ENCODE measurements around the gene CENPP. TPM values are rescaled to one million over a fixed set of nuclear protein-coding genes. Genes with fewer than 3 reads are reported as not detected.

Gene CENPP
- total RNA-seq, 1 donor from 2014 or later: 27.2 TPM

- intact Hi-C loops (cut with micrococcal nuclease): no loop called here
Measured at GRCh38 chr9:92501671-92502393, 176.1 kb downstream of the CENPP start.

DNA sequence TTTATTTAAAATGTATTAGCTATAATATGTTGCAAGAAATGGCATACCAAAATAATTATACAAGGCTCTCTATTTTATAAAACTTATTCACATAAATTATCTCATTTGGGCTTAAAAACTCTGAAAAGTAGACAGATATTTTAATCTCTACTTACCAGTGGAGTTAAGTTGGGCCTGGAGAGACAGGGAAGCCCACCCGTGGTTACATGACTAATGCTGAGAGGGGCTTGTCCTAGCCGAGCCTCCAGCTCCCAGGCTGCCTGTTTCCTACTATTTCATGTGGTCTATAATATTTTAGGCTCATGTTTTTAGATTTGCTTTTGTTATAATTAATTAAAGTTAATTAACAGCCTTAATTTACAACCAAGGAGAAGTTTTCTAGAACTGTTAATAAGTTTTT lies 177.4 kb downstream of the CENPP start:
- intact Hi-C loops (cut with micrococcal nuclease): no loop called here

DNA sequence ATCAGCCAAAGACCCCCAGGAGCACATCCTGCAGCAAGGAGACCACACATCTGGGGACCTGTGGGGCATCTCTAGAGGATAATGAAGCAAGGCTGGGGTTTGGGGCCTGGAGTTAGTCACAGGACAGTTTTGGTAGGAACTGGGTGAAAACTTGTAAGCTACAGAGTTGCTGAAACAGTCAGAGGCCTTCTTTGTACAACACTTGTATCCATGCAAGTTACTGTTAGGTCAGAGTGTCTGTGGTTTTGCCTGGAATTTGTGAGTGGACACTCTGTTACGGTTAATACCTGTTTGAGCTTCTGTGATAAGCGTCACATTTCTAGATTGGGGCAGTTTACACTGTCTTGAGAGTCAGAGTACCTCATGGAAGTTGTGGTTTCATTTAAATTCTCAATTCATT lies 179.1 kb downstream of the CENPP start:
- intact Hi-C loops (cut with micrococcal nuclease): no loop called here

DNA sequence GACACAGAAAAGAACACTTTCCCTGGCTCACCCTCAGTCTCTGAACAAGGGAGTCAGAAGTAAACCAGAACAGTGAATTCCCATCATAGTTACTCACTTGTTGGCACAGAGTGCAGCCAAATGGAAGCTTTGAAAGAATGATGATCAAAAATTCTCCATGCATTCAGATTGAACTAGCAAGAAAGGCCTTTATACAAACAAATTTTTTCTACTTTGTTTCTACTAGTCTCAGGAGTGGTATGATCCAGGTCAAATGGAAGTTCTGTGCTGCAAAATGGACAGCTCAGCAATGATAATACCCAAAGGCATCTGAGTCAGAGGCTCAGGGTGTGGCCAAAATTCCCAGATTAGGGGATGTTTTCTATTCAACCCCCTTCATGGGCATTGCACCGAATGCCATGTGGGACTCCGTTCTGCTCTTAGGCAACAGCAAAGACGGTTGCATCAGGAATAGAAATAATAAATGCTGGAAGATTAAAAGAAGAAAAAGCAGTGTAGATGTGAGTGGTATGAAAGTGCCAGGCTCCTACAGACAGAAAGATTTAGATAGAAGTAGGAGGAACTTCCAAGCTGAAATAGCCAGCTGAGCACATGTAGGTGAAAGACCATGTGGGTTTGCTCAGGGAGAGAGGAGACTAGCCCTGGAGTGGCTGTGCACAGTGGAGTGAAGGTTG lies 180.6 kb downstream of the CENPP start:
- intact Hi-C loops (cut with micrococcal nuclease): no loop called here

- intact Hi-C loops (cut with micrococcal nuclease): no loop called here
Measured at GRCh38 chr9:92507005-92507404, 181.3 kb downstream of the CENPP start.

DNA sequence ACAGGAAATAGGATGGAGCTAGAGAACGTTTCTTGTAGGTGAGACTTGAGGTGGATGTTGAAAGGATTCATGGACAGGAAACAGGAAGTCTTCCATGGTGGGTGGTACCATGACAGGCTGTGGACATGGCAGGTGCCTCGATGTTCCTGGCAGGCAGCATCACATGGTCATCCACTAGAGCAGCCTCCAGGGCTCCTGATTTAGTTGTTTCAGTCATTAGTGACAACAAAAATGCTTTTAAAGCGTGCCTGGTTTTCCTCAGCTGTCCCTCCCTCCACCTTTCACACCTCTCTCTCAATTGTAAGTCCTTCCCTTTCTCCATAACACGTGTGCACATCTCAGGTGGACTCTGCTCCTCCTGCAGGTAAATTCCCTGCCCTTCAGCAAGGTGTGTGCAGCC lies 181.7 kb downstream of the CENPP start:
- intact Hi-C loops (cut with micrococcal nuclease): no loop called here

DNA sequence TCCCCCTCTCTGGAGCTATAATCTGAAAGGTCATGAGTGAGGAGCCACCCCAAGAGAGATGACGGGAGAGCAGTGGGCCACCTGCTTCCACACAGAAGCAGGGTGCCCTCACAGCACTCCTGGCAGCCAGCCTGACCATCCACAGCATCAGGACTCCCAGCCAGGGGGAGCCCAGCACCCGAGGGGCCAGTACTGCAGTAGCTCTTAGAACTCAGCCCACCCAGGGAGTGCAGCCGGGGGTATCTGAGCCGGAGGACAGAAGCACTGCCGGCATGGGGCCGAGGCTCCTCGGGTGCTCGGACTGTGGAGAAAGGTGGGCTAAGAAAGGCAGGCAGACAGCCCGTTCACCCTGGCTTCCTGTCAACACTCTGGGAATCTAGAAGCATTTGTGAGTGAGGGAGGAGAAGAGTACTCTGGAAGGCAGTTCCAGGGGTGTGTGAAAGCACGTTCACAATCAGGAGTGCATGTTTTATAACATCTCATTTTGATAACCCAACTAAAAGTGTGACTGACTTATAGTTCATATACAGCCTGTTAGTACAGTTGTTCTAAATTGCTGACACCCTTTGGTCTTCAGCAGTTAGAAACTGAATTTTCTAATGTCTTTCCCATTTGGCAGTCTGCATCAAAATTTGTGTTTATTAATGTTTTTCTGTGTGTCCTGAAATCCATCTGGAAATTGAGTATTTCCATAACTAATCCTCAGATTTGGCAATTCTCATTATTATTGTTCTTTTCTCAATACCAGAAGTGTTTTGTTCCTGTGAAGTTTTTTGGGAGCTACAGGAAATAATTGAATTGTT lies 182.5 kb downstream of the CENPP start:
- intact Hi-C loops (cut with micrococcal nuclease): no loop called here

- intact Hi-C loops (cut with micrococcal nuclease): no loop called here
Measured at GRCh38 chr9:92509050-92509449, 183.3 kb downstream of the CENPP start.

DNA sequence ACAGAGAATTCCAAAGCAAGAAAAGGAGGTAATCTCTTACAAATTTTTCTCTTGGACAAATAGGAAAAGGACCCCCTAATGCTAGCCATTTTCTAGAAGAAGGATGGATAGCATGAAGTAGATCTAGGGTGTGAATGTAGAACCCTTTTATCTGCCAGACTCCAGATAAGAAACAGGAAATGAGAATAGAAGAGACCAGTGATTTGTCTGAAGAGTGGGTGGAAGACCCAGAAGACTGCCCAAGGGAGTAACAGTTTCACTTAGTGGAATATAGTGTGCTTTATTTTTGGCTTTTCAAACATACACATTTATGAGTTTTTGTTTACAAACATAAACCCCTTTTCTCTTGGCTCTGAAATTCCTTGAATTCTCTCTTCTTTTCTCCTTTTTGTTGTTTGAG lies 185.0 kb downstream of the CENPP start:
- intact Hi-C loops (cut with micrococcal nuclease): no loop called here

GRCh38 chr9:92512622-92513021 lies 186.9 kb downstream of the CENPP start:
- intact Hi-C loops (cut with micrococcal nuclease): no loop called here

DNA sequence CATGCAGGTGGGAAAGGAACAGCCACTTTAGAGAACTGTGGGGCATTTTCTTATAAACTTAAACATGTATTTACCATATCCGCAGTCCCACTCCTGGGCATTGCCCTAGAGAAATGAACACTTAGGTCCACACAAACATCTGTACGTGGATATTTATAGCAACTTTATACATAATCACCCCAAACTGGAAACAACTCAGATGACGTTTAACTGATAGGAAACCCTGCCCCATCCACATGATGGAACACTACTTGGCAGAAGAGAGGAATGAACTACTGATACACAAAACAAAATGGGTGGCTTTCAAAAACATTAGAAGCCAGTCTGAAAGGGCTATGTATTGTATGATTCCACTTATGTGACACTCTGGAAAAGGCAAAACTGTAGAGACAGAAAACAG lies 187.6 kb downstream of the CENPP start:
- intact Hi-C loops (cut with micrococcal nuclease): no loop called here

GRCh38 chr9:92514635-92515034 lies 188.9 kb downstream of the CENPP start:
- intact Hi-C loops (cut with micrococcal nuclease): no loop called here

GRCh38 chr9:92516521-92516920 lies 190.8 kb downstream of the CENPP start:
- intact Hi-C loops (cut with micrococcal nuclease): no loop called here

DNA sequence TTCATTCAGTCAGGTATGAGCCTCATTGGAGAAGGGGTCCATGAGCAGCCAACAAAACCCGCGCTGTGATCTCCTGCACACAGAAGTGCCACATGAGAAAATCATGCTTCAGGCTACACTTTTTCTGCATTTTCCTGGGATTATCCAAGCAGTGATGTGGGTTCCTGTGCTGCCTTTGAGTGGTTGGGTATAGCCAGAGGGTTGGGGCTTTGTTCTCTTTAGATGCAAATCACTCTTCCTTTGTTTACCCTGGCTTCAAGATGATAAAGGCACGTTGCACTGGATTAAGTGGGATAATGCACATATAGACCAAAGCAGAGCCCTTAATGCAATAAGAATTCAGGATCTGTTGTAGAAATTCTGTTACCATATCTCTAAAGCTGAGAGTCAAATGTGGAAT lies 191.3 kb downstream of the CENPP start:
- intact Hi-C loops (cut with micrococcal nuclease): no loop called here

DNA sequence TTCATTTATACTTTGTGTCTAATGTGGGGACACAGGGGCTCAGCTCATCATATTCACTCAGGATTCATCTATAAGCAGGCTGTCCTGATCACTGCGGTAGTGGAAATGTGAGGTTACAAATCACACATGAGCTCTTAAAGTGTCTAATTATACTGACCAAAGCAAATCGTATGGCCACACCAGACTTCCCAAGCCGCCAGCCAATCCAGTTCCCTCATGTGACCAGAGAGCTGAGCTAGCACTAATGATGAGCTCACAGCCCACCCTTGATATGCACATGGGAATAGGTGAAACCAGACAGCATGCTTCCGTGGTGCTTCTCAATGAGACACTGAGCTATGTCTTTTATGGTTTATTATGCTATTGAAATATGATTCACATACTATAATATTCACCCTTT lies 192.4 kb downstream of the CENPP start:
- intact Hi-C loops (cut with micrococcal nuclease): no loop called here

GRCh38 chr9:92520837-92521236 lies 195.1 kb downstream of the CENPP start:
- intact Hi-C loops (cut with micrococcal nuclease): no loop called here

DNA sequence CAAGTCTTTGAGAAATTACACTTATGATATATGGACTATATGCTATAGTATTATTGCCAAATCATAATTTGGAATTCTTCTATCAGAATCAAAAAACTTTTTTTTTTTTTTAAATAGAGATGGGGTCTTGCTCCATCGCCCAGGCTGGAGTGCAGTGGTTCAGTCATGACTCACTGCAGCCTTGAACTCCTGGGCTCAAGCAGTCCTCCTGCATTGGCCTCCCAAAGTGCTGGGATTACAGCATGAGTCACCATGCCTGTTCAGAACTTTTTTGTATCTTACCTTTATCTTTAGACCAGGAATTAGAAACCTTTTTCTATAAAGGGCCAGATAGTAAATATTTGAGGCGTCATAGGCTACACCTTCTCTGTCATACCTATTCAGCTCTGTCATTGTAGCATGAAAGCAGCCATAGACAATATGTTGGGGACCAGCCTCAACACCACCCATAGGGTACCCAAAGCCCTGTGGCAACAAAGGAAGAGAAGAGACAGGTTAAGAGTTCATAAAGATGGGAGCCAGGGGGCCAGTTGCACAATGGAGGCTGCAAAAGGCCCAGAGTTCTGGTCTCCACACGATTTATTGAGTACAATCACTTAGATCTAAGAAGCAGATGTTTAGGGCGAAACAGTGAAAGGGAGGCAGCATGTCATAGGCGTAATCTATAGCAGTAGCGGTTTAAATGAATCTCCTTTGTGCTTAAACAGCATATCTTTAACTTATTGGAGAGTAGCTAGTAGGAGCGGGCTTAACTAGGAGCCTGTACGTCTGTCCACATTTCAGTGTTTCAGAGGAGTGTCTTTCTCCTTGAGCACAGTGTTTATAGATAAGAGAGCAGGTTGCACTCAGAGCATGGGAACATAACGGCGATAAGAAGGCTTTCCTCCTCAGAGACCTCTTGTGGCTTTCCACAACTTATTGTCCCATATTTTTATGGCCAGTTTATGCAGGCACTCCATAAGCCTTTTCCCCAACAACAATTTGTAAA lies 197.5 kb downstream of the CENPP start:
- intact Hi-C loops (cut with micrococcal nuclease): no loop called here

DNA sequence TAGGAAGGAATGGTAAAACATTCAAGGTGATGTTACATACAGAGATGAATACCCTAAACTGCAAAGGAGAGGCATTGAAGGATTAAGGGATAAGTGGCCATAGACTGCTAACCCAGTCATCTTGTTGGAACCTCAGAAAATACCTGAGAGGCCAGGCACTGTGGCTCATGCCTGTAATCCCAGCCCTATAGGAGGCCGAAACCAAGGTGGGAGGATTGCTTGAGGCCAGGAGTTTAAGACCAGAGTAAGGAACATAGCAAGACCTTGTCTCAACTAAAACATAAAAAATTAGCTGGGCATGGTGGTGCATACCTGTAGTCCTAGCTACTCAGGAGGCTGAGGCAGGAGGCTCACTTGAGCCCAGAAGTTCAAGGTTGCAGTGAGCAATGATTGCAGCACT lies 199.1 kb downstream of the CENPP start:
- intact Hi-C loops (cut with micrococcal nuclease): no loop called here

GRCh38 chr9:92525306-92525705 lies 199.6 kb downstream of the CENPP start:
- intact Hi-C loops (cut with micrococcal nuclease): no loop called here

- intact Hi-C loops (cut with micrococcal nuclease): no loop called here
Measured at GRCh38 chr9:92527291-92527828, 201.6 kb downstream of the CENPP start.
